NCI-H748 treated with DMSO at 0.1 percent for 48 hours (cell line): ENCODE measurements around the gene BBOF1.
"Not testable (repeated sequence)": the region's sequence is repeated elsewhere in the genome, so short reads cannot be mapped to it uniquely, and the experiment has no call there.

Experiments
- DNase-seq: peaks from one replicate; lab custom pipeline; 2025; lab: John Stamatoyannopoulos, UW

BBOF1 gene, protein sequence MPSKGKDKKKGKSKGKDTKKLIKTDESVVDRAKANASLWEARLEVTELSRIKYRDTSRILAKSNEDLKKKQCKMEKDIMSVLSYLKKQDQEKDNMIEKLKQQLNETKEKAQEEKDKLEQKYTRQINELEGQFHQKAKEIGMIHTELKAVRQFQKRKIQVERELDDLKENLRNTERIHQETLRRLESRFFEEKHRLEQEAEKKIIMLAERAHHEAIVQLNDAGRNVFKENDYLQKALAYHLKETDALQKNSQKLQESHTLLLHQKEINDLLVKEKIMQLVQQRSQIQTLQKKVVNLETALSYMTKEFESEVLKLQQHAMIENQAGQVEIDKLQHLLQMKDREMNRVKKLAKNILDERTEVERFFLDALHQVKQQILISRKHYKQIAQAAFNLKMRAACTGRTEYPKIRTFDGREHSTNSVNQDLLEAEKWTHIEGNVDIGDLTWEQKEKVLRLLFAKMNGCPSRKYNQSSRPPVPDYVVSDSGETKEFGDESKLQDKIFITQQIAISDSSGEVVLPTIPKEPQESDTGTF

GRCh38 chr14:74018586-74019407 lies at the start of gene BBOF1, which contains the start of gene ENTPD5:
Gene BBOF1 (plus strand): TSS chr14:74019349. CDS start chr14:74019479, 130 bp downstream.
Gene ENTPD5 (minus strand): TSS chr14:74019288. CDS start chr14:73988102, 31,186 bp downstream.
- peak; percentile 65 for DNase-seq

DNA sequence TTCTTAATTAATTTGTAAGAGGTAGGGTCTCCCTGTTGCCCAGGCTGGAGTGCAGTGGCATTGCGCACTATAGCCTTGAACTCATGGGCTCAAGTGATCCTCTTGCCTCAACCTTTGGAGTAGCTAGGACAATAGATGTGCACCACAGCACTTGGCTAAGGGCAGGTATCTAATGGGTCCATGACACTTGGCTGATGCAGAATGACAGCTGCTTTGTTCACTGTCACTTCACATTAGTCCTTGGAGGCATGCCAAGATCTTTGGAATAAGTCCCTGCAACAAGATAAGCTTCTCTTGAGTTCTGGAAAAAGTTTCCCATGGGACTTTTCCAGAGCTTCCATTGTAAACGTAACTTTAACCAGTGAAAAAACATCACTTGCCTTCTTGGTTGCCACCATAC lies 45.7 kb upstream of the BBOF1 start:
- DNase-seq = no peak

- DNase-seq = no peak
Observed at GRCh38 chr14:73976125-73976524, 43.0 kb upstream of the BBOF1 start.

DNA sequence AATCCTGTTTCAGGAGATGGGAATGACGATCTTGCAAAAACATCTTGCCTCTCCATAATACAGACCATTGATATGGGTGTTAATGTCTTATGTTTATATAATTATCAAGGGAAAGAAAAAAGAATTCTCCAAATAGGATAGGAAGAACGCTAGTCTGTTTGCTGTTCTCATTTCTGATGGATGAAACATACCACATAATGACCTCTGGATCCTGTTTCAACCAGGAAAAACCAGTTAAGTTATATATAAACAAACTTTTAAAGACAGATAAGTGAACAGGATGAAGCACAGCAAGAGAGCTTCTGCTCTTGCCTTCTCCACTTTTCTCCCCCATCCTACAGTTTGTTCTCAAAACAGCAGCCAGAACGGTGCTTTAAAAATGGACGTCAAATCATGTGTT lies 41.3 kb upstream of the BBOF1 start:
- no peak for DNase-seq

GRCh38 chr14:73988065-73988464 lies 31.1 kb upstream of the BBOF1 start:
- no peak for DNase-seq

DNA sequence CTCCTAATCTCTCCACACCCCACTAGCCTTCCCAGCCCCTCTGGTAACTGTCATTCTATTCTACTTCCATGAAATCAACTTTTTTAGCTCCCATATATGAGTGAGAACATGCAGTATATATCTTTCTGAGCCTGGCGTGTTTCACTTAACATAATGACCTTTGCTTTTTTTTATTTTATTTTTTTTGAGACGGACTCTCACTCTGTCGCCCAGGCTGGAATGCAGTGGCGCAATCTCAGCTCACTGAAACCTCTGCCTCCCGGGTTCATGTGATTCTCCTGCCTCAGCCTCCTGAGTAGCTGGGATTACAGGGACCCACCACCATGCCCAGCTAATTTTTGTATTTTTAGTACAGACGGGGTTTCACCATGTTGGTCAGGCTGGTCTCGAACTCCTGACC lies 30.5 kb upstream of the BBOF1 start:
- not testable (repeated sequence) for DNase-seq

DNA sequence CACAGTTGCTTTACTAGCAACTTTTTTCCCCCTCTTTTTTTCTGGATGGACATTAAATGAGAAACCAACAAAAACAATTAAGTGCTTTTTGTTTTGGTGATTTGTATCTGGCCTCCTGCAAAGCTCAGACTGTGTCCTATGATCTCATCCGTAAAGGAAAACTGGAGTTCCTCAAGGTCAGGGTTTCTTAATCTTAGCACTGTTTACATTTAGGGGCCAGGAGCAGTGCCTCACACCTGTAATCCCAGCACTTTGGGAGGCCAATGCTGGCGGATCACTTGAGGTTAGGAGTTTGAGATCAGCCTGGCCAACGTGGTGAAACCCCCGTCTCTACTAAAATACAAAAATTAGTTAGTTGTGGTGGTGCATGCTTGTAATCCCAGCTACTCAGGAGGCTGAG lies 28.1 kb upstream of the BBOF1 start:
- DNase-seq = no peak

GRCh38 chr14:73994926-73995325 lies 24.2 kb upstream of the BBOF1 start:
- not testable (repeated sequence) for DNase-seq

- no peak for DNase-seq
Observed at GRCh38 chr14:73995977-73996378, 23.2 kb upstream of the BBOF1 start.

DNA sequence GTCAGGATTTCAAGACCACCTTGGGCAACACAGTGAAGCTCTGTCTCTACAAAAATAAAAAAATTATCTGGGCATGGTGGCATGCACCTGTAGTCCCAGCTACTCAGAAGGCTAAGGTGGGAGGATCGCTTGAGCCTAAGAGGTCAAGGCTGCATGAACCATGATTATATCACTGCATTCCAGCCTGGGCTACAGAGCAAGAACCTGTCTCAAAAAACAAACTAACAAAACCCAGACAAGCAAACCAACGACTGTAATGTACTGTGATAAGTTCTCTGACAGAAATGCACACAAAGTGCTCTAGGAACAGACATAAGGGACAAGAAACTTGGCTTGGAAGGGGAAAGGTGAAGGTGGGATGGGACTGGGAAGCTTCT lies 22.4 kb upstream of the BBOF1 start:
- no peak for DNase-seq

DNA sequence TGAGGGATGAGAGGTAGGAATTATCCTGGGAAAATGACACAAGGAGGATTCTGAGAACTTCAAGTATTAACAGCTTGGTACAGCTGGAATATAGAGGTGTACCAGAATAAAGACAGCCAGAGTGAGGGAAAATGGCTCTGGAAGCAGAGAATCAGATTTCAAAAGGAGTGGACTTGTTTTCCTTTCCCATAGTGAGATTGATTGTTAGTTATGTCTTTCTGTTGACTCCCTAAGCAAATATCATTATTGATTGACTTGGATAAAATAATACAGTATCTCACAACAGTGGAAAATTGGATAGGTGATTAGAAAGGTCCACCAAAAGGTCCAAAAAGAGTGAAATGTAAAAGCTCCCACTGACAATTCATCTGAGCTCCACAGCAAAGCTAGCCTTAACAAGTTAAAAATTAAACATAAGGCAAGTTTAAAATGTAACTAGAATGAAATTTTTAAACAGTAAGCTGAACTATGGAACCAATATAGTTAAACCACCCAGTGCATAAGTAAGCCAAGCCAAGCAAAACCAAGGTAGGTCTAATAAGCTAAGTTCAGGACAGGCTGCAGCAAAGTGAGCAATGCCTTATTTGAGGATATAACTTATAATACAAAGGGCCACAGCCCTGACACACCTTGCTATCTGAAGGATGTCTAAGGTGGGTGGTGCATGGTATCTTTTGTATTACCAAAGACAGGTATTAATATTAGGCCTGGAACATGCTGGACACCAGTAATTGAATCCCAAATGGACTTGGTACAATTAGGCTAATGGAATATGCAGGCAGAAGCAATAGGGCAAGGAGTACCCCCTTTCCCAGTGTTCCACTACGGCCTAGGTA lies 21.8 kb upstream of the BBOF1 start:
- no peak for DNase-seq

GRCh38 chr14:73997944-73998447 lies 21.2 kb upstream of the BBOF1 start:
- no peak for DNase-seq

- DNase-seq = no peak
Observed at GRCh38 chr14:73998726-73999125, 20.4 kb upstream of the BBOF1 start.

- not testable (repeated sequence) for DNase-seq
Observed at GRCh38 chr14:74005664-74006063, 13.5 kb upstream of the BBOF1 start.

GRCh38 chr14:74008843-74009499 lies 10.2 kb upstream of the BBOF1 start:
- no peak for DNase-seq

GRCh38 chr14:74014299-74014698 lies 4.8 kb upstream of the BBOF1 start:
- no peak for DNase-seq

GRCh38 chr14:74015176-74015575 lies 4.0 kb upstream of the BBOF1 start:
- no peak for DNase-seq

DNA sequence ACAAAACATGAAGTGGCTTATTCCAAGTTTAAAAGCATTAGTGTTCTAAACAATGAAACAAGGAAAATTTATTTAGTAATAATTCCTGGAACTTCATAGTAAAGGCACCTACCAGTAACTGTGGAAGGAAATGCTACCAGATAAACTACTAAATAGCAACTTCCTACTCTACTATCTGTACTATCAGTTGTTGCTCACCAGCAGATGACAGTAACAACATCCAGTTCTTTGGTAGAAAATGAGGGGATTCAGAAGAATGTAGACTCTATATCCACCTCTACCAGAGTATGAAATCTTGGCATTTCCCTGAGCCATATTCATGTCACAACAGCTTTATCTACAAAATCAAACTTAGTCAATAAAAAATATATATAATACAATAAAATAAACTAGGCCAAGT lies 3.2 kb upstream of the BBOF1 start:
- DNase-seq = no peak

DNA sequence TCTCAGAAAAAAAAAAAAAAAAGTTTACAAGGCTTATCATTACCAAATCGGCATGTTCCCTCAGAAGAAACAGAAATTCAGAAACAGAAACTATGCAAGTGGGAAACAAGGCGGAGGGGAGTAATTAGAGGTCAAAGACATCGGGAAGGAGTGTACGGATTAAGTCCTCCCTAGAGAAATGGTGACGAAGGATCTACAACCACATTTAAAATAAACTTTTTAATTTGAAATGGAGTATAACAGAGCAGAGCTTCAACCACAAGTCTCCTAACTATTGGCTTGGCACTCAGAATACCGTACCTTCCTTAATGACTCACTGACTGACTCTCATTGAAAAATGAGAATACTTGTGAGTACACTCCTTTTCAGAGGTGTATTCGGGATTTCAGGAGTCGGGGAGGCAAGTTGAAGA lies 969 bp upstream of the BBOF1 start:
- DNase-seq = no peak

DNA sequence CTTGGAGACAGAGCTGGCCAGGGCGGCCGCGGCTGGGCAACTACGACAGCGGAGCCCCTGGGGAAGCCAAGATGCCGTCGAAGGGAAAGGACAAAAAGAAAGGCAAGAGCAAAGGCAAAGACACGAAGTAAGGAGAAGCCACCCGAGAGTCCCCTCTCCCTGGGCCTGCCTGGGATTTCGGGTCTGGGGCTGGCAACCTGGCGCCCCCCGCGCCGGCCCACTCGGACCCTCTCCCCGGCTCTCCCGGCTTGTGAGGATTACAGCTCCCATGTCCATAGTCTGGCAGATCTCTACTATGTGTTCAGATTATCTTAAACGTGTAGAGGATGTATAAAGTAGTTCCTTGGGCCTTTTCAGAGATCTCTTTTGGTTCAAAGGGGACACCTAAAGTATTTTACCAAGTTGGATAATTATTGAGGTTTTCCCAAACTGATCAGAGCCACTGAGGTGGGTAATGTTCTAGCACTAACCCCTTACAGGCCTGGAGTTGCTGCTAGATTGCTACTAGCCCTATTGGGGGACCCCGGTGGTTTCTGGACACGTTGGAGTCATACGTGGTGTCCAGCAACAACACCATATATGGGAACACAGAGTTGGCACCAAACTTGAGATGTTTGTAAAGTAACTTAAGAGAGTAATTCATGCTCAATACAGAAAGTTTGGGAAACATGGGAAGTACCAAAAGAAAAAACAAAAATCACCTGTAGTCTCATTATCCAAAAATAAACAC lies 424 bp downstream of the BBOF1 start:
- DNase-seq = no peak

- no peak for DNase-seq
Observed at GRCh38 chr14:74022346-74022745, 3.2 kb downstream of the BBOF1 start.
